HepG2 (cell line): ENCODE data around the gene LRRC25. TPM values are rescaled to one million over a fixed set of nuclear protein-coding genes. Genes with fewer than 3 reads are reported as not detected.

Source experiments
- ARID2 ChIP-seq: sonication (generic); formaldehyde crosslinking; IDR thresholded peaks from 2 replicates; pipeline ENCODE4 v1.8.1; 2022; ENCODE audit warnings: mild to moderate bottlenecking, missing genetic modification reagents, borderline replicate concordance
- DR1 ChIP-seq: sonication (generic); formaldehyde crosslinking; IDR thresholded peaks from 2 replicates; pipeline ENCODE4 v1.8.0; 2021; ENCODE audit warnings: mild to moderate bottlenecking, missing genetic modification reagents, inconsistent platforms
- ELF3 ChIP-seq: IDR thresholded peaks from 2 replicates; pipeline ENCODE4 v1.6.1; 2016; ENCODE audit warnings: missing genetic modification reagents, missing compliant biosample characterization
- ESRRA ChIP-seq: sonication (generic); formaldehyde crosslinking; IDR thresholded peaks from 2 replicates; pipeline ENCODE4 v1.5.1; 2020; ENCODE audit warnings: mild to moderate bottlenecking, low read depth, missing genetic modification reagents
- KLF12 ChIP-seq: sonication (generic); formaldehyde crosslinking; IDR thresholded peaks from 2 replicates; pipeline ENCODE4 v1.4.0; 2020; ENCODE audit warnings: missing genetic modification reagents, borderline replicate concordance
- MAZ ChIP-seq, 2 experiments: sonication (generic) in 1 of 2; formaldehyde crosslinking in 1 of 2; IDR thresholded peaks; 2 replicates each; pipeline versions ENCODE4 v1.5.0 to v1.6.1; 2012 to 2020; ENCODE audit warnings: low read depth in 2 of 2, mild to moderate bottlenecking in 2 of 2, borderline replicate concordance in 1 of 2, improper control_type of control experiment in 1 of 2, low read length in 1 of 2, missing genetic modification reagents in 1 of 2, moderate library complexity in 1 of 2
- MIER2 ChIP-seq: IDR thresholded peaks from 2 replicates; pipeline ENCODE4 v1.6.1; 2016; ENCODE audit warnings: missing biosample characterization, missing genetic modification reagents
- POLR2A ChIP-seq, 2 experiments: IDR thresholded peaks; 2 replicates each; pipeline ENCODE4 v1.6.1; 2011; ENCODE audit warnings: low read depth in 2 of 2, low read length in 2 of 2, mild to moderate bottlenecking in 1 of 2, moderate library complexity in 1 of 2; ENCODE audit not compliant: insufficient read depth in 1 of 2
- SNAI1 ChIP-seq: sonication (generic); formaldehyde crosslinking; IDR thresholded peaks from 2 replicates; pipeline ENCODE4 v1.5.0; 2020; ENCODE audit warnings: mild to moderate bottlenecking, missing genetic modification reagents, borderline replicate concordance
- TP53 ChIP-seq: sonication (generic); formaldehyde crosslinking; conservative IDR thresholded peaks from 2 replicates; pipeline ENCODE4 v1.4.0; 2020; ENCODE audit warnings: missing genetic modification reagents
- ZNF230 ChIP-seq: sonication (generic); formaldehyde crosslinking; IDR thresholded peaks from 2 replicates; pipeline ENCODE4 v1.4.0; 2020; ENCODE audit warnings: mild to moderate bottlenecking, missing genetic modification reagents
- ZNF292 ChIP-seq: sonication (generic); formaldehyde crosslinking; IDR thresholded peaks from 2 replicates; pipeline ENCODE4 v1.8.1; 2022; ENCODE audit warnings: mild to moderate bottlenecking, low read depth, missing genetic modification reagents, borderline replicate concordance
- ZNF33B ChIP-seq: sonication (generic); formaldehyde crosslinking; IDR thresholded peaks from 2 replicates; pipeline ENCODE4 v1.5.1; 2020; ENCODE audit warnings: mild to moderate bottlenecking, missing genetic modification reagents
- ZNF383 ChIP-seq: sonication (generic); formaldehyde crosslinking; IDR thresholded peaks from 2 replicates; pipeline ENCODE4 v1.4.0; 2020; ENCODE audit warnings: missing genetic modification reagents, mild to moderate bottlenecking, borderline replicate concordance
- ZNF441 ChIP-seq: sonication (generic); formaldehyde crosslinking; IDR thresholded peaks from 2 replicates; pipeline ENCODE4 v1.7.0; 2021; ENCODE audit warnings: missing genetic modification reagents, borderline replicate concordance
- ZNF446 ChIP-seq: sonication (generic); formaldehyde crosslinking; IDR thresholded peaks from 2 replicates; pipeline ENCODE4 v1.5.0; 2020; ENCODE audit warnings: mild to moderate bottlenecking, missing genetic modification reagents
- ZNF749 ChIP-seq: sonication (generic); formaldehyde crosslinking; IDR thresholded peaks from 2 replicates; pipeline ENCODE4 v1.8.0; 2022; ENCODE audit warnings: mild to moderate bottlenecking, missing genetic modification reagents, moderate library complexity, borderline replicate concordance
- polyA plus RNA-seq, 8 experiments: library from polyadenylated mRNA; depleted of rRNA in 3 of 8; stranded (reverse) in 7 of 8; unstranded in 1 of 8; fragments of >200 nt; fragmentation: Illumina TruSeq in 4 of 8; extraction: Trizol in 4 of 8; gene quantifications; 2 replicates each; pipeline versions ENCODE4 v1.2.1 to v1.2.3, GENCODE V29; 2011 to 2016; ENCODE audit warnings: low read depth in 4 of 8, missing spikeins in 1 of 8, mixed read lengths in 1 of 8; ENCODE audit not compliant: insufficient read depth in 1 of 8
- total RNA-seq, 5 experiments: library from RNA; depleted of rRNA; stranded (reverse); fragments of >200 nt; fragmentation: Illumina TruSeq; extraction: Trizol; gene quantifications; 2 replicates each; pipeline ENCODE4 v1.2.3, GENCODE V29; 2016; ENCODE audit warnings: low read depth in 1 of 5
- TF ChIP-seq, protein P1 (sequence below): sonication (generic); formaldehyde crosslinking; IDR thresholded peaks from 2 replicates; pipeline ENCODE4 v1.4.0; 2020; ENCODE audit warnings: mild to moderate bottlenecking, missing genetic modification reagents, borderline replicate concordance
- TF ChIP-seq, protein P2 (sequence below): sonication (generic); formaldehyde crosslinking; IDR thresholded peaks from 2 replicates; pipeline ENCODE4 v1.5.0; 2020; ENCODE audit warnings: mild to moderate bottlenecking, missing genetic modification reagents
- TF ChIP-seq, protein P3 (sequence below): sonication (generic); formaldehyde crosslinking; conservative IDR thresholded peaks from 2 replicates; pipeline ENCODE4 v1.4.0; 2020; ENCODE audit warnings: missing genetic modification reagents

Gene LRRC25
- total and polyA plus RNA-seq, 2 of the 13 experiments (the other 11 are each of a cell fraction or from before 2014, with no cell fraction given), result 0.13 to 0.53 TPM

DNA sequence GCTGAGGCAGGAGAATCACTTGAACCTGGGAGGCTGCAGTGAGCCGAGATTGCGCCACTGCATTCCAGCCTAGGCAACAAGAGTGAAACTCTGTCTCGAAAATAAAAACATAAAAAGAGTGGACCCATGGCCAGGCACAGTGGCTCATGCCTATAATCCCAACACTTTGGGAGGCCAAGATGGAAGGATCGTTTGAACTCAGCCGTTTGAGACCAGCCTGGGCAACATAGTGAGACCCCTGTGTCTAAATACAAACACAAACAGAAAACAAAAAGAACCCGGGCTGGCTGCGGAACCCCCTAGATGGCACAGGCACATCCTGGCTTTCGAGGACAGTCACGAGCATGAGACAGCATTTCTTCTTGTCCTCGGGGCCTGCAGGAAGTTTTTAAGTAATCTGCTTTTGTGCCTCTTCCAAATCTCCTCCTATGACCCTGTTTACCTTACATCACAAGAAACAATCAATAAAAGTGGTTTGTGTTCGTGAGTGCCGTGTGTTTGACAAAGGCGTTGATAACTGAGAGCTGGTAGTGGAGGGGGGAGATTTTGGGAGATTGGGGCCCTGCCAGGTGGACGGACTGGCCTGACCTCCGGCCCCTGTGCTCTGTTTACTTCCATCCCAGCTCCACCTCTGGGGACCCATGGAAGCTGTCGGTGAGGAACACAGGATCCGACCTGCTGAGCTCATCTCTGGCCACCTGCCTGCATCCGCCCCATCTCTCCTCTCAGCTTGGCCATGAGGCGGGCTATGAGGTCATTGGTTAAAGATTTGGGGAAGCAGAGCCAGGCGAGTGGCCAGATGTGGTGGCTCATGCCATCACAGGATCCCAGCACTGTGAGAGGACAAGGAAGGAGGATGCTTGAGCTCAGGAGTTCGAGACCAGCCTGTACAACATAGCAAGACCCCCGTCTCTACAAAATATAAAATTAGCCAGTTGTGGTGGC lies 17.3 kb downstream of the LRRC25 start (continued):
- TF ChIP-seq MAZ (IDR thresholded peaks at IDR 0.05; ENCODE audit: borderline replicate concordance, low read depth, low read length) (peak; percentile 74; the same call in 1 of the 2 replicates), MAZ (CRISPR knock-in tag; IDR thresholded peaks at IDR 0.05; ENCODE audit: low read depth) (peak; percentile 93; the same call in 1 of the 2 replicates), SNAI1 (peak; percentile 87; the same call in 1 of the 2 replicates), ZNF383 (CRISPR knock-in tag) (0 out of 2 replicates have a peak, but pooled peaks have one; percentile 33), ZNF33B (CRISPR knock-in tag) (peak; percentile 86), ZNF292 (CRISPR knock-in tag) (peak; percentile 89), KLF12 (0 out of 2 replicates have a peak, but pooled peaks have one; percentile 68), ZNF749 (CRISPR knock-in tag) (peak; percentile 72; the same call in 1 of the 2 replicates), MIER2 (CRISPR knock-in tag) (0 out of 2 replicates have a peak, but pooled peaks have one; percentile 33), DR1 (CRISPR knock-in tag) (no peak), ARID2 (CRISPR knock-in tag) (peak; percentile 71; the same call in 1 of the 2 replicates), ELF3 (CRISPR knock-in tag) (peak; percentile 95), ZNF230 (CRISPR knock-in tag) (peak; percentile 23; the same call in 1 of the 2 replicates), ESRRA (CRISPR knock-in tag) (peak; percentile 84; the same call in 1 of the 2 replicates), POLR2A (IDR thresholded peaks at IDR 0.05; ENCODE audit: insufficient read depth in 1 of 2, low read depth in 2 of 2, low read length in 2 of 2) (peak in 1 of 2 experiments; percentile 15; a peak in 1 of 4 replicates), ZNF446 (CRISPR knock-in tag) (no peak), TP53 (peak; percentile 96), ZNF441 (CRISPR knock-in tag) (peak; percentile 97)
- TF ChIP-seq, protein P1, sequence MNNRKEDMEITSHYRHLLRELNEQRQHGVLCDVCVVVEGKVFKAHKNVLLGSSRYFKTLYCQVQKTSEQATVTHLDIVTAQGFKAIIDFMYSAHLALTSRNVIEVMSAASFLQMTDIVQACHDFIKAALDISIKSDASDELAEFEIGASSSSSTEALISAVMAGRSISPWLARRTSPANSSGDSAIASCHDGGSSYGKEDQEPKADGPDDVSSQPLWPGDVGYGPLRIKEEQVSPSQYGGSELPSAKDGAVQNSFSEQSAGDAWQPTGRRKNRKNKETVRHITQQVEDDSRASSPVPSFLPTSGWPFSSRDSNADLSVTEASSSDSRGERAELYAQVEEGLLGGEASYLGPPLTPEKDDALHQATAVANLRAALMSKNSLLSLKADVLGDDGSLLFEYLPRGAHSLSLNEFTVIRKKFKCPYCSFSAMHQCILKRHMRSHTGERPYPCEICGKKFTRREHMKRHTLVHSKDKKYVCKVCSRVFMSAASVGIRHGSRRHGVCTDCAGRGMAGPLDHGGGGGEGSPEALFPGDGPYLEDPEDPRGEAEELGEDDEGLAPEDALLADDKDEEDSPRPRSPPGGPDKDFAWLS, result peak; percentile 64; the same call in 1 of the 2 replicates
- TF ChIP-seq, protein P2, sequence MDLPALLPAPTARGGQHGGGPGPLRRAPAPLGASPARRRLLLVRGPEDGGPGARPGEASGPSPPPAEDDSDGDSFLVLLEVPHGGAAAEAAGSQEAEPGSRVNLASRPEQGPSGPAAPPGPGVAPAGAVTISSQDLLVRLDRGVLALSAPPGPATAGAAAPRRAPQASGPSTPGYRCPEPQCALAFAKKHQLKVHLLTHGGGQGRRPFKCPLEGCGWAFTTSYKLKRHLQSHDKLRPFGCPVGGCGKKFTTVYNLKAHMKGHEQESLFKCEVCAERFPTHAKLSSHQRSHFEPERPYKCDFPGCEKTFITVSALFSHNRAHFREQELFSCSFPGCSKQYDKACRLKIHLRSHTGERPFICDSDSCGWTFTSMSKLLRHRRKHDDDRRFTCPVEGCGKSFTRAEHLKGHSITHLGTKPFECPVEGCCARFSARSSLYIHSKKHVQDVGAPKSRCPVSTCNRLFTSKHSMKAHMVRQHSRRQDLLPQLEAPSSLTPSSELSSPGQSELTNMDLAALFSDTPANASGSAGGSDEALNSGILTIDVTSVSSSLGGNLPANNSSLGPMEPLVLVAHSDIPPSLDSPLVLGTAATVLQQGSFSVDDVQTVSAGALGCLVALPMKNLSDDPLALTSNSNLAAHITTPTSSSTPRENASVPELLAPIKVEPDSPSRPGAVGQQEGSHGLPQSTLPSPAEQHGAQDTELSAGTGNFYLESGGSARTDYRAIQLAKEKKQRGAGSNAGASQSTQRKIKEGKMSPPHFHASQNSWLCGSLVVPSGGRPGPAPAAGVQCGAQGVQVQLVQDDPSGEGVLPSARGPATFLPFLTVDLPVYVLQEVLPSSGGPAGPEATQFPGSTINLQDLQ (CRISPR knock-in tag), result peak; percentile 62; the same call in 1 of the 2 replicates
- TF ChIP-seq, protein P3, sequence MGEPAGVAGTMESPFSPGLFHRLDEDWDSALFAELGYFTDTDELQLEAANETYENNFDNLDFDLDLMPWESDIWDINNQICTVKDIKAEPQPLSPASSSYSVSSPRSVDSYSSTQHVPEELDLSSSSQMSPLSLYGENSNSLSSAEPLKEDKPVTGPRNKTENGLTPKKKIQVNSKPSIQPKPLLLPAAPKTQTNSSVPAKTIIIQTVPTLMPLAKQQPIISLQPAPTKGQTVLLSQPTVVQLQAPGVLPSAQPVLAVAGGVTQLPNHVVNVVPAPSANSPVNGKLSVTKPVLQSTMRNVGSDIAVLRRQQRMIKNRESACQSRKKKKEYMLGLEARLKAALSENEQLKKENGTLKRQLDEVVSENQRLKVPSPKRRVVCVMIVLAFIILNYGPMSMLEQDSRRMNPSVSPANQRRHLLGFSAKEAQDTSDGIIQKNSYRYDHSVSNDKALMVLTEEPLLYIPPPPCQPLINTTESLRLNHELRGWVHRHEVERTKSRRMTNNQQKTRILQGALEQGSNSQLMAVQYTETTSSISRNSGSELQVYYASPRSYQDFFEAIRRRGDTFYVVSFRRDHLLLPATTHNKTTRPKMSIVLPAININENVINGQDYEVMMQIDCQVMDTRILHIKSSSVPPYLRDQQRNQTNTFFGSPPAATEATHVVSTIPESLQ (CRISPR knock-in tag), result no peak
